Fibroblast of the aortic adventitia (primary cell): ENCODE measurements around the gene MAML1. TPM values are rescaled to one million over a fixed set of nuclear protein-coding genes. Genes with fewer than 3 reads are reported as not detected.

Experiments
- DNase-seq: peaks from one replicate; pipeline ENCODE4 v3.0.0-alpha.2; 2010; ENCODE audit warnings: low read depth
- H3K4me3 ChIP-seq: 2 replicates; pipeline ENCODE4 v1.5.1; 2011; ENCODE audit warnings: low read depth, mild to moderate bottlenecking, control low read depth, low read length, moderate library complexity
- total RNA-seq: library from RNA; depleted of rRNA; stranded (reverse); fragments of >200 nt; gene quantifications from 2 replicates; pipeline ENCODE4 v1.2.3, GENCODE V29; 2012; ENCODE audit warnings: low replicate concordance
- TF ChIP-seq, protein P1 (sequence below): IDR thresholded peaks from 2 replicates; pipeline ENCODE4 v1.5.1; 2011; ENCODE audit warnings: mild to moderate bottlenecking, low read length, control low read depth, inconsistent platforms; ENCODE audit not compliant: insufficient read depth

MAML1 gene
- total RNA-seq, 1 donor = 9.9 TPM

- DNase-seq = no peak
- TF ChIP-seq, protein P1, sequence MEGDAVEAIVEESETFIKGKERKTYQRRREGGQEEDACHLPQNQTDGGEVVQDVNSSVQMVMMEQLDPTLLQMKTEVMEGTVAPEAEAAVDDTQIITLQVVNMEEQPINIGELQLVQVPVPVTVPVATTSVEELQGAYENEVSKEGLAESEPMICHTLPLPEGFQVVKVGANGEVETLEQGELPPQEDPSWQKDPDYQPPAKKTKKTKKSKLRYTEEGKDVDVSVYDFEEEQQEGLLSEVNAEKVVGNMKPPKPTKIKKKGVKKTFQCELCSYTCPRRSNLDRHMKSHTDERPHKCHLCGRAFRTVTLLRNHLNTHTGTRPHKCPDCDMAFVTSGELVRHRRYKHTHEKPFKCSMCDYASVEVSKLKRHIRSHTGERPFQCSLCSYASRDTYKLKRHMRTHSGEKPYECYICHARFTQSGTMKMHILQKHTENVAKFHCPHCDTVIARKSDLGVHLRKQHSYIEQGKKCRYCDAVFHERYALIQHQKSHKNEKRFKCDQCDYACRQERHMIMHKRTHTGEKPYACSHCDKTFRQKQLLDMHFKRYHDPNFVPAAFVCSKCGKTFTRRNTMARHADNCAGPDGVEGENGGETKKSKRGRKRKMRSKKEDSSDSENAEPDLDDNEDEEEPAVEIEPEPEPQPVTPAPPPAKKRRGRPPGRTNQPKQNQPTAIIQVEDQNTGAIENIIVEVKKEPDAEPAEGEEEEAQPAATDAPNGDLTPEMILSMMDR = no peak
- H3K4me3 ChIP-seq = no peak overlapping the region
Measured at GRCh38 chr5:179802207-179802883, 69.7 kb downstream of the MAML1 start.

DNA sequence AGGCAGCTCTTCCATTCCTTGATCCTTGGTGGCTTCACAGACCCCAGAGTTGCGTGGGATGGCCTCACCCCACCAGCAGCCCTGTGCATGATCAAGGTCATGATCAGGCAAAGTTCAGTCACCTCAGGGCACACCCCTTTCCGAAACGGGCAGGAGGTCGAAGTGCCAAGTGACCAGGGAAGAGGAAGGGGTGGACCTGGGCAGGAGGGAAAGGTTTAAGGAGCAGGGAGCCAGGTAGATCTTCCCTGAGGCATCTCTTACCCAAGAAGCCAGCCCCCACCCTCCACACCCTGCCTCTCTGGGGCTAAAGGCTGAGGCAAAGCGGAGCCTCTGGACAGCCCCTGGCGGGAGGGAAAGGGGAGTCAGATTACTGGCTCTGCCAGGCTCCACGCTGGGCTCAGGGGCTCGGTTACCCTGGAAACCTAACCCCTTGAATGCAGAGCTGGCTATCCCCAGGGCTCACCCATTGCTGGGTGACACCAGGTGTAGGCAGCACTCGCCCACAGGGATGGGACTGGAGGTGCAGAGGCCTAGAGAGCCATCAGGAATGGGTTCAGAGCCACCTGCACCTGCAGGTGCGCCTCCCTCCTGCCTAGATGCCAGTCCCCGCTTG is 70.4 kb downstream of the MAML1 start:
- no peak overlapping the region for H3K4me3 ChIP-seq
- TF ChIP-seq, protein P1 = no peak
- DNase-seq = no peak

DNA sequence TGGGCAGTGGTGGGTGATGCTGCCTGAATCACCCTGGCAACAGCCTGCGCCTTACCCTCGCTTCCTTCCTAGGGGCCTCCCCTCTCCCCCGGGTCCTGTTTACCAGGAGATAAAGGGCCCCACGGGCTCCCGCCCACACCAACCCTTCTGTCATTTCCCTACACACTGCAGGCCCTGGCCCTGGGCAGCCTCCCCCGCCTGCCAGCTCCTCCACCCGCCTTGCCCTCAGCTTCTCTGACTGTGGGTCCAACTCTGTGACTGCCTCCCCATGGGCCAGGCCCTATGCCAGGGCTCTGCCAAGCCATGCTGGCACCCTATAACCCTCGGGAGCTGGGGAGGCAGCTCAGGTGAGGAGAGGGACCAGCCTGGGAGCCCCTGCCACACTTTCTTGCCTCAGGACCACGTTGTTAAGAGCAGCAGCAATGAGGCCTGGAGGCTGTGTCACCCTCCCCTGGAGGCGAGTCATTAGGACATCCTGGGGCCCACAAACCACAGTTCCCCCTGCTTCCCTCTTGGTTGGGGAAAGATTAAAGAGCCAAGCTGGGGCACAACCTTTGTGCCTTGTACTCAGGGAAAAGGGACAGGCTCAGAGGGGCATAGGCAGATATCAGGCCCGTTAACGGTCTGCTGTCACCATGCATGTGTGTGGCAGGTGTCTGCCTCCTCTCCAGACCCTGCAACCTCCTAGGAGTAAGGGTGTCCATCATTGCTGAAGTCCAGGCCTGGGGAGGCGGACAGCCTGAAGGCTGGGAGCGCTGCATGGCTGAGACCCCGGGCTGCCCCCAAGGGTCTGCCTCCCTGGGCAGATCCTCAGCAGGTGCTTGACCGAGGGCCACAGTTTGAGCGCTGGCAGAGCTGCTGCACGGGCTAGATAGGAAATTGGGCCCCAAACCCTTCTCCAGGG is 71.3 kb downstream of the MAML1 start:
- DNase-seq = no peak
- peak overlapping the region; percentile 82 for H3K4me3 ChIP-seq
- TF ChIP-seq, protein P1 = no peak

GRCh38 chr5:179804555-179804947 is 71.9 kb downstream of the MAML1 start:
- DNase-seq = no peak
- TF ChIP-seq, protein P1 = no peak
- peak overlapping the region; percentile 82 for H3K4me3 ChIP-seq

DNA sequence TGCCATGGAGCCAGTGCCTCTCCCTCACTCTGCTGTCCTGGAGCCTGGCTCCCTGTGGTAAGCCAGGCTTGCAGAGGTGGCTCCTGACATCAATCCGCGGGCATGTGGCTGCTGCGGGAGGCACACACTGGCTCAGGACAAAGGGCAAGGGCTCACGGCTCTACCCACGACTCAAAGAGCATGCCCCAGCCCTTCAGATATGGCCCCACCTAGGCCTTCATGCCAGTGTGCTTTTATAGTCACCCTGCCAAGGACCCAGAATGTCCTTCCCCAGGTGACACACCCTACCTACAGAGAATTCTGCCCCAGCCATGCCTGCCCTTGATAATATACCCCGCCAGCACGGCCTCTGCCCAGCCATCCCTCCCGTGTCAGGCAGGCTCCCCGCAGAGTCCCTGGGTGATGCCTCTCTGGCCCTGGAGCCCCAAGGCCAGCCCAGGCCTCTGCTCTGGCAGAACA is 72.5 kb downstream of the MAML1 start:
- H3K4me3 ChIP-seq = peak overlapping the region; percentile 82
- no peak for DNase-seq
- TF ChIP-seq, protein P1 = no peak

DNA sequence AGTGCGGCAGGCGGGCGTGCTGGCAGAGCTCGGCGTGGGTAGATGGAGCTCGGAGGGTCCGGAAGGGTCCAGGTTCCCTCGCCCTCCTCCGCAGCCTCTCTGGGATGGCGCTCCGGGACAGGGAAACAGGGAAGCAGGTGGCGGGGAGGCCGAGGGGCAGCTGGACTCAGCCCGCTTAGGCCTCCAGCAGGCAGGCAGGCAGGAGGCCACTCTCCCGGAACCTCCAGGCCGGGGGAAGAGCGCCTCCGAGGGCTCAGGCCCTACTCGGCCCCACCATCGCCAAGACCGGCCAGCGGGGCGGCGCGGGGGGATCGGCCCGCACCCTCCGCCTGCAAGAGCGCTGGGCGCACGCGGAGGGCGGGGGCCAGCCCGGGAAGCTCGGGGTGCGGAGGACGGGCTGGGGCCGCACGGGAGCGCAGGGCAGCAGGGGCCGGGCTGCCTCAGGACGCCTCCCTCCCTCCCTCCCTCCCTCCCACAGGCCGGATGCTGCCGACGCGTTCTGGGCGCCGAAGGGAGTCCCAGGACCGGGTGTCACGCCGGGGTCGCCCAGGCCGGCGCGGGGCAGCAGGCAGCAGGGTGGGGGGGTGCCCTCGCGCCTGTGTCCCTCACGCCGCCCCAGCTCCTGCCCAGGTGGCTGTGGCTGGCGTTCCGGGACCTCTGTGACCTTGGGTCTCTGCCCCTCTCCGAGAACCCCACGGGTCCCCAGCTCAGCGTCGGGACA is 73.1 kb downstream of the MAML1 start:
- TF ChIP-seq, protein P1 = no peak
- peak overlapping the region; percentile 82 for H3K4me3 ChIP-seq
- no peak for DNase-seq
